Measurements from ENCODE around the gene ZNF335. TPM values are rescaled to one million over a fixed set of nuclear protein-coding genes. Genes with fewer than 3 reads are reported as not detected.

The ZNF335 gene
- total and polyA plus RNA-seq, 2 of the 13 experiments (the other 11 are each of a cell fraction or from before 2014, with no cell fraction given) = 9.7 to 13.7 TPM

DNA sequence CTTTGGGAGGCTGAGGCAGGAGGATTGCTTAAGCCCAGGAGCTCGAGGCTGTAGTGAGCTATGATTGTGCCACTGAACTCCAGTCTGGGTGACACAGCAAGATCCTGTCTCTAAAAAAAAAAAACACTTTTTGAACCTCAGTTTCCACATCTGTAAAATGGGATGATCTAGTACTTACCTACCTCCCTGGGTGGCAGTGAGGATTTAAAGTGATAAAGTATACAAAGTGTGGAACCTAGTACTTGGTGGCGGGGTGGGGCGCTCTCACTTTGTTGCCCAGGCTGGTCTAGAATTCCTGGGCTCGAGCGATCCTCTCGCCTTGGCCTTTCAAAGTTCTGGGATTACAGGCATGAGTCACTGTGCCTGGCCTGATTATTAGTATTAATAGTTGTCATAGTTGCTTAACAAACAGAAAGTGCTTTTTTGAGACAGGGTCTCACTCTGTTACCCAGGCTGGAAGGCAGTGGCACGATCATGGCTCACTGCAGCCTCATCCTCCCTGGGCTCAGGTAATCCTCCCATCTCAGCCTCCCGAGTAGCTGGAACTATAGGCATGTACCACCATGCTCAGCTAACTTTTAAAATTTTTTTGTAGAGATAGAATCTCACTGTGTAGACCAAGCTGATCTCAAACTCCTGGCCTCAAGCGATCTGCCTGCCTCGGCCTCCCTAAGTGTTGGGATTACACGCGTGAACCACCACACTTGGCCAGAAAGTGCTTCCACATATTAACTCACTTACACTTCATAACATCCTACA, 53.0 kb downstream of the ZNF335 start (continued):
- TF ChIP-seq TOPORS (CRISPR knock-in tag; IDR thresholded peaks at IDR 0.05) (no peak), SETDB1 (CRISPR knock-in tag; IDR thresholded peaks at IDR 0.05; ENCODE audit: borderline replicate concordance) (no peak), GFI1 (CRISPR knock-in tag; IDR thresholded peaks at IDR 0.05; ENCODE audit: borderline replicate concordance) (no peak), HDAC1 (CRISPR knock-in tag; IDR thresholded peaks at IDR 0.05) (0 out of 2 replicates have a peak, but pooled peaks have one; percentile 26), YY1 (IDR thresholded peaks at IDR 0.05; ENCODE audit: insufficient read depth, insufficient replicate concordance, low read depth, low read length) (no peak), HIVEP1 (CRISPR knock-in tag; IDR thresholded peaks at IDR 0.05) (no peak), SMAD3 (CRISPR knock-in tag; IDR thresholded peaks at IDR 0.05) (no peak), ARID2 (CRISPR knock-in tag; IDR thresholded peaks at IDR 0.05; ENCODE audit: borderline replicate concordance) (0 out of 2 replicates have a peak, but pooled peaks have one; percentile 32), RNF2 (conservative IDR thresholded peaks at IDR 0.05; ENCODE audit: low read depth) (no peak), ZNF781 (CRISPR knock-in tag; IDR thresholded peaks at IDR 0.05; ENCODE audit: borderline replicate concordance, not compliant biosample characterization) (no peak), KDM1A (CRISPR knock-in tag; IDR thresholded peaks at IDR 0.05) (peak; percentile 93), GABPB1 (CRISPR knock-in tag; IDR thresholded peaks at IDR 0.05) (no peak), ZBTB38 (CRISPR knock-in tag; IDR thresholded peaks at IDR 0.05) (0 out of 2 replicates have a peak, but pooled peaks have one; percentile 29), ZFP41 (CRISPR knock-in tag; IDR thresholded peaks at IDR 0.05; ENCODE audit: borderline replicate concordance) (no peak), SOX13 (IDR thresholded peaks at IDR 0.05) (no peak), SOX13 (CRISPR knock-in tag; conservative IDR thresholded peaks at IDR 0.05 in 1 of 2, IDR thresholded peaks at IDR 0.05 in 1 of 2) (no peak), KAT8 (CRISPR knock-in tag; IDR thresholded peaks at IDR 0.05) (no peak), ZKSCAN5 (CRISPR knock-in tag; IDR thresholded peaks at IDR 0.05) (no peak), ZNF878 (CRISPR knock-in tag; IDR thresholded peaks at IDR 0.05) (no peak), GABPA (IDR thresholded peaks at IDR 0.05; ENCODE audit: low read depth, low read length) (no peak), GABPA (CRISPR knock-in tag; IDR thresholded peaks at IDR 0.05; ENCODE audit: low read depth) (no peak), ARHGAP35 (CRISPR knock-in tag; IDR thresholded peaks at IDR 0.05; ENCODE audit: borderline replicate concordance) (no peak), ZSCAN21 (CRISPR knock-in tag; IDR thresholded peaks at IDR 0.05; ENCODE audit: borderline replicate concordance) (no peak), KLF13 (CRISPR knock-in tag; IDR thresholded peaks at IDR 0.05) (no peak), ZFAT (CRISPR knock-in tag; conservative IDR thresholded peaks at IDR 0.05) (no peak), TAF1 (CRISPR knock-in tag; IDR thresholded peaks at IDR 0.05) (0 out of 2 replicates have a peak, but pooled peaks have one; percentile 3), ATF7-NPFF (CRISPR knock-in tag; IDR thresholded peaks at IDR 0.05; ENCODE audit: low read depth) (no peak), NR3C1 (CRISPR knock-in tag; IDR thresholded peaks at IDR 0.05) (no peak), MED13 (CRISPR knock-in tag; IDR thresholded peaks at IDR 0.05) (no peak)
- TF ChIP-seq, protein P1, sequence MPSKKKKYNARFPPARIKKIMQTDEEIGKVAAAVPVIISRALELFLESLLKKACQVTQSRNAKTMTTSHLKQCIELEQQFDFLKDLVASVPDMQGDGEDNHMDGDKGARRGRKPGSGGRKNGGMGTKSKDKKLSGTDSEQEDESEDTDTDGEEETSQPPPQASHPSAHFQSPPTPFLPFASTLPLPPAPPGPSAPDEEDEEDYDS (CRISPR knock-in tag; IDR thresholded peaks at IDR 0.05) = no peak

Measured in HepG2 (cell line).